Endodermal cell (in vitro differentiated cells): ENCODE results near the gene MTHFD2L. TPM values are rescaled to one million over a fixed set of nuclear protein-coding genes. Genes with fewer than 3 reads are reported as not detected.

Experiments used
- DNase-seq: peaks from one replicate; pipeline ENCODE4 v3.0.0-alpha.2; 2017
- H3K27ac ChIP-seq: 2 replicates; pipeline ENCODE4 v1.5.1; 2013; ENCODE audit warnings: mild to moderate bottlenecking, low read depth, low read length, moderate library complexity
- H3K27me3 ChIP-seq: 2 replicates; pipeline ENCODE4 v1.6.1; 2013; ENCODE audit warnings: mild to moderate bottlenecking, low read length, moderate library complexity; ENCODE audit not compliant: insufficient read depth, control insufficient read depth, poor library complexity, severe bottlenecking
- H3K36me3 ChIP-seq: 2 replicates; pipeline ENCODE4 v1.7.0; 2013; ENCODE audit warnings: mild to moderate bottlenecking, low read length, moderate library complexity; ENCODE audit not compliant: control insufficient read depth, insufficient read depth
- H3K4me1 ChIP-seq: one replicate; pipeline ENCODE4 v1.7.0; 2013; ENCODE audit warnings: low read length; ENCODE audit not compliant: control insufficient read depth, insufficient read depth
- H3K4me3 ChIP-seq: 2 replicates; pipeline ENCODE4 v1.5.1; 2013; ENCODE audit warnings: mild to moderate bottlenecking, low read length, moderate library complexity
- H3K9ac ChIP-seq: 2 replicates; pipeline ENCODE4 v1.6.1; 2013; ENCODE audit warnings: mild to moderate bottlenecking, low read length, moderate library complexity; ENCODE audit not compliant: poor library complexity, severe bottlenecking; ENCODE audit errors: extremely low read depth
- H3K9me3 ChIP-seq: 2 replicates; pipeline ENCODE4 v1.6.1; 2013; ENCODE audit warnings: mild to moderate bottlenecking, low read length, moderate library complexity; ENCODE audit not compliant: control insufficient read depth
- H3K27ac Mint-ChIP-seq: 2 replicates; pipeline ENCODE4 v1.8.0; 2020; ENCODE audit warnings: mixed read lengths
- H3K27me3 Mint-ChIP-seq: 2 replicates; pipeline ENCODE4 v1.8.0; 2021; ENCODE audit warnings: mild to moderate bottlenecking, mixed read lengths; ENCODE audit not compliant: insufficient read depth
- H3K36me3 Mint-ChIP-seq: 2 replicates; pipeline ENCODE4 v1.8.0; 2020; ENCODE audit warnings: low read depth, mixed read lengths
- H3K4me1 Mint-ChIP-seq: 2 replicates; pipeline ENCODE4 v1.8.0; 2020; ENCODE audit warnings: mixed read lengths
- H3K4me3 Mint-ChIP-seq: 2 replicates; pipeline ENCODE4 v1.8.0; 2020; ENCODE audit warnings: mild to moderate bottlenecking, moderate library complexity, mixed read lengths
- H3K9me3 Mint-ChIP-seq: 2 replicates; pipeline ENCODE4 v1.8.0; 2020; ENCODE audit warnings: mild to moderate bottlenecking, mixed read lengths
- CTCF ChIP-seq: fragments of 200-600 bp; sonication (generic); conservative IDR thresholded peaks from 2 replicates; pipeline ENCODE4 v1.5.0; 2021; ENCODE audit warnings: antibody characterized with exemption, mild to moderate bottlenecking
- WGBS, 2 experiments: methylation state at CpG; one replicate each; pipeline versions ENCODE4 v1.1.5 to v1.1.7; 2013; ENCODE audit warnings: missing lambda C conversion rate in 2 of 2, mixed read lengths in 1 of 2; ENCODE audit not compliant: insufficient coverage in 1 of 2, insufficient read length in 1 of 2; 5-methylcytosine and 5-hydroxymethylcytosine counted together
- total RNA-seq, 2 donors: library from RNA; stranded (reverse); fragmentation: NEBNext Ultra II Directional in 1 of 2; extraction: Animal tissue kit (Norgen Biotek cat#: 25700) in 1 of 2; gene quantifications; 2 replicates in 1 of 2; 3 replicates in 1 of 2; pipeline ENCODE4 v1.2.1, GENCODE V29; 2021

MTHFD2L gene
- total RNA-seq, 2 donors from 2014 or later, result 10.4 to 11.5 TPM

- Mint-ChIP-seq H3K4me3 (no peak overlapping the region), H3K9me3 (peaks cover 5% of the 10 kb centered on the region), H3K27ac (no peak overlapping the region), H3K36me3 (no peaks in the 10 kb centered on the region), H3K27me3 (no peaks in the 10 kb centered on the region), H3K4me1 (peaks cover 2% of the 10 kb centered on the region)
- no peak overlapping the region for H3K4me3 ChIP-seq
- DNase-seq, result no peak
- no peak for TF ChIP-seq CTCF
- H3K27me3 ChIP-seq, result no peaks in the 10 kb centered on the region
- H3K9me3 ChIP-seq, result no peaks in the 10 kb centered on the region
- no peaks in the 10 kb centered on the region for H3K4me1 ChIP-seq
- H3K27ac ChIP-seq, result no peak overlapping the region
- no peaks in the 10 kb centered on the region for H3K36me3 ChIP-seq
- no peak overlapping the region for H3K9ac ChIP-seq
- WGBS, 2 experiments, result 95 to 100% methylated on average over 1 to 2 of the region's 2 CpGs
These were observed 31.0 kb downstream of the MTHFD2L start for GRCh38 chr4:74188912-74189311.

GRCh38 chr4:74189331-74190043, 31.6 kb downstream of the MTHFD2L start:
- Mint-ChIP-seq H3K36me3 (no peaks in the 10 kb centered on the region), H3K9me3 (peaks cover 5% of the 10 kb centered on the region), H3K27me3 (no peaks in the 10 kb centered on the region), H3K27ac (no peak overlapping the region), H3K4me3 (no peak overlapping the region), H3K4me1 (peaks cover 8% of the 10 kb centered on the region)
- whole genome bisulfite sequencing, 2 experiments, result 76 to 86% methylated on average over 1 to 2 of the region's 2 CpGs
- Histone ChIP-seq H3K27ac (no peak overlapping the region), H3K9ac (no peak overlapping the region), H3K4me1 (peaks cover under 1% of the 10 kb centered on the region), H3K4me3 (no peak overlapping the region), H3K27me3 (no peaks in the 10 kb centered on the region), H3K36me3 (no peaks in the 10 kb centered on the region), H3K9me3 (no peaks in the 10 kb centered on the region)
- no peak for DNase-seq
- TF ChIP-seq CTCF, result peak; percentile 84

GRCh38 chr4:74190332-74190731, 32.4 kb downstream of the MTHFD2L start:
- H3K27ac ChIP-seq, result no peak overlapping the region
- peaks cover 5% of the 10 kb centered on the region for H3K9me3 Mint-ChIP-seq
- H3K9me3 ChIP-seq, result no peaks in the 10 kb centered on the region
- no peaks in the 10 kb centered on the region for H3K36me3 ChIP-seq
- TF ChIP-seq CTCF, result no peak
- H3K27ac Mint-ChIP-seq, result no peak overlapping the region
- H3K27me3 ChIP-seq, result no peaks in the 10 kb centered on the region
- H3K27me3 Mint-ChIP-seq, result no peaks in the 10 kb centered on the region
- no peak overlapping the region for H3K9ac ChIP-seq
- no peaks in the 10 kb centered on the region for H3K36me3 Mint-ChIP-seq
- peaks cover 2% of the 10 kb centered on the region for H3K4me1 ChIP-seq
- H3K4me3 ChIP-seq, result no peak overlapping the region
- H3K4me1 Mint-ChIP-seq, result peaks cover 16% of the 10 kb centered on the region
- 96% methylated on average over 3 of the region's 4 CpGs; no CpG with 5 or more reads in 1 of the 2 experiments for WGBS, 2 experiments
- DNase-seq, result no peak
- H3K4me3 Mint-ChIP-seq, result no peak overlapping the region
